H1 (cell line): ENCODE data around the gene PHC2. TPM values are rescaled to one million over a fixed set of nuclear protein-coding genes. Genes with fewer than 3 reads are reported as not detected.

Experiments used
- ASH2L ChIP-seq: fragments of 200-600, 300-600 bp; sonication (generic); IDR thresholded peaks from one replicate; pipeline ENCODE4 v1.7.1; 2017; ENCODE audit warnings: low read length
- CHD2 ChIP-seq: IDR thresholded peaks from 2 replicates; pipeline ENCODE4 v1.6.1; 2012; ENCODE audit warnings: low read length, improper control_type of control experiment
- CTCF ChIP-seq, 3 experiments: IDR thresholded peaks; 1 replicate in 2 of 3; 2 replicates in 1 of 3; pipeline versions ENCODE4 v1.5.1 to v1.6.1; 2011; ENCODE audit warnings: low read length in 3 of 3, mild to moderate bottlenecking in 3 of 3, inconsistent platforms in 2 of 3, low read depth in 1 of 3, moderate library complexity in 1 of 3; ENCODE audit not compliant: insufficient read depth in 1 of 3; ENCODE audit errors: control extremely low read depth in 1 of 3
- EGR1 ChIP-seq: IDR thresholded peaks from 2 replicates; pipeline ENCODE4 v1.6.1; 2011; ENCODE audit warnings: low read depth, low read length, borderline replicate concordance
- KDM4A ChIP-seq: IDR thresholded peaks from one replicate; pipeline ENCODE4 v1.7.1; 2012; ENCODE audit warnings: low read depth, mild to moderate bottlenecking, moderate library complexity, low read length, inconsistent platforms; ENCODE audit not compliant: severe bottlenecking
- POLR2A ChIP-seq, 2 experiments: IDR thresholded peaks; 1 replicate in 1 of 2; 2 replicates in 1 of 2; pipeline ENCODE4 v1.6.1; 2011; ENCODE audit warnings: low read depth in 2 of 2, low read length in 2 of 2, mild to moderate bottlenecking in 2 of 2; ENCODE audit errors: control extremely low read depth in 1 of 2
- RFX5 ChIP-seq: IDR thresholded peaks from 2 replicates; pipeline ENCODE4 v1.6.1; 2011; ENCODE audit warnings: low read depth, low read length, improper control_type of control experiment, borderline replicate concordance
- SIX5 ChIP-seq: IDR thresholded peaks from 2 replicates; pipeline ENCODE4 v1.6.1; 2011; ENCODE audit warnings: mild to moderate bottlenecking, low read depth, low read length
- TCF12 ChIP-seq: IDR thresholded peaks from 2 replicates; pipeline ENCODE4 v1.6.1; 2011; ENCODE audit warnings: low read depth, mild to moderate bottlenecking, low read length
- polyA plus RNA-seq, 7 experiments: library from polyadenylated mRNA; depleted of rRNA in 3 of 7; stranded (reverse) in 5 of 7; unstranded in 2 of 7; fragments of >200 nt in 5 of 7; fragments of 200-250 nt in 2 of 7; gene quantifications; 1 replicate in 5 of 7; 2 replicates in 1 of 7; 4 replicates in 1 of 7; pipeline versions ENCODE4 v1.2.1 to v1.2.3, GENCODE V29; 2011 to 2013; ENCODE audit warnings: missing spikeins in 2 of 7, mixed read lengths in 2 of 7
- total RNA-seq: library from RNA; stranded (reverse); fragmentation: NEBNext Ultra II Directional; extraction: Animal tissue kit (Norgen Biotek cat#: 25700); gene quantifications from 2 replicates; pipeline ENCODE4 v1.2.1, GENCODE V29; 2021

PHC2 gene
- total and polyA plus RNA-seq, 2 of the 8 experiments (the other 6 are each of a cell fraction or from before 2014, with no cell fraction given): 5.6 to 14.2 TPM

- no peak for TF ChIP-seq SIX5
- no peak for TF ChIP-seq POLR2A (IDR thresholded peaks at IDR 0.05; ENCODE audit: control extremely low read depth in 1 of 2, low read depth in 2 of 2, low read length in 2 of 2)
- no peak for TF ChIP-seq RFX5
- TF ChIP-seq CTCF (IDR thresholded peaks at IDR 0.05; ENCODE audit: control extremely low read depth in 1 of 3, insufficient read depth in 1 of 3, low read depth in 1 of 3, low read length in 3 of 3): no peak
- TF ChIP-seq TCF12: no peak
- TF ChIP-seq KDM4A: no peak
- no peak for TF ChIP-seq CHD2
- TF ChIP-seq EGR1: no peak
- TF ChIP-seq ASH2L: no peak
These were observed 40.5 kb upstream of the PHC2 start (continued) for GRCh38 chr1:33471416-33471815.
